Mucosa of descending colon (tissue), 3 donors: Measurements from ENCODE around the gene ARL5C. TPM values are rescaled to one million over a fixed set of nuclear protein-coding genes. Genes with fewer than 3 reads are reported as not detected.

Experiments
- ATAC-seq: fragments of 200-7000 bp; cut with Tn5 transposase; one replicate; pipeline ENCODE4 v1.9.1; 2020; ENCODE audit warnings: mild to moderate bottlenecking, moderate library complexity
- DNase-seq, 3 donors: peaks; one replicate each; pipeline ENCODE4 v3.0.0-alpha.2; 2020
- H3K36me3 ChIP-seq: fragments of 200-600 bp; one replicate; pipeline ENCODE4 v1.8.0; 2021; ENCODE audit warnings: low read depth, mild to moderate bottlenecking
- H3K4me1 ChIP-seq: fragments of 200-600 bp; one replicate; pipeline ENCODE4 v1.8.0; 2021; ENCODE audit warnings: low read depth, mild to moderate bottlenecking
- H3K4me3 ChIP-seq: fragments of 200-600 bp; one replicate; pipeline ENCODE4 v1.8.0; 2021; ENCODE audit warnings: mild to moderate bottlenecking
- H3K9me3 ChIP-seq: fragments of 200-600 bp; one replicate; pipeline ENCODE4 v1.8.0; 2021; ENCODE audit warnings: mild to moderate bottlenecking
- intact Hi-C, 2 donors: fragments of 100-400 bp; cut with DNase I in 1 of 2; cut with micrococcal nuclease in 1 of 2; formaldehyde crosslinking; loops; one replicate each; pipeline versions ENCODE4 v1.11.0 to v1.11.1; 2022; cut with DNase I, micrococcal nuclease
- total RNA-seq, 3 donors: library from RNA; stranded (reverse); fragmentation: NEBNext Ultra II Directional in 2 of 3; extraction: Animal tissue kit (Norgen Biotek cat#: 25700) in 2 of 3; gene quantifications; one replicate each; pipeline versions ENCODE4 v1.2.1 to v1.2.4, GENCODE V29; 2021 to 2023
- TF ChIP-seq, protein P1 (sequence below): fragments of 200-600 bp; IDR thresholded peaks from one replicate; pipeline ENCODE4 v1.8.0; 2022; ENCODE audit warnings: antibody characterized with exemption, mild to moderate bottlenecking
- donor health status: DM: no; HTN: no; CAD: no; lungs with moderate emphysema.
- donor health status: DM: no; HTN: no; CAD: no.
- donor health status: DM: no; HTN: yes; CAD: no.

ARL5C gene
- total RNA-seq, 3 donors from 2014 or later = not detected

DNA sequence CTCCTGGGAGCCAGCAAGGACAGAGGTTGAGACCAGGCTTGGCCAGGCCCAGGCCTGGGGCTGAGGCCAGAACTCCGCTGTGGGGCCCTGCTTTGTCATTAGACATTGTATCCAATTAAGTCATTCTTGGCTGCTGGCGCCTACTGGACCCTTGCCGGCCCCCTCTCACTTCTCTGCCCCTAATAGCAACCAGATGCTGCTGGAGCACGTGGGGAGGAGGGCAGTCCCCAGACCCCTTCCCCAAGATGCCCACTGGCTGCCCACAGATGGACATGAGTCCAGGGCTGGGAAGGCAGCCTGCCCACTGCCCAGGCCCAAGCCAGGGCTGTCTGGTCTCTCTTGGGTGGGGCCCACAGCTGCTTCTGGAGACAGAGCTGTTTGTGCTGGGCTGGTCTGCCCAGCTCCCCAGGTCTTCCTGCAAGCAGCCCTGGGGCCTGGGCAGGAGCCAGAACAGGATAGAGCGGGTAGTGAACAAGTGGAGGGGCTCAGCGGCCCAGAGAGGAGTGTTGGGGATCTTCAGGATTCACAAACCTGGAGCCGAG, 22.3 kb downstream of the ARL5C start:
- no peak for DNase-seq

DNA sequence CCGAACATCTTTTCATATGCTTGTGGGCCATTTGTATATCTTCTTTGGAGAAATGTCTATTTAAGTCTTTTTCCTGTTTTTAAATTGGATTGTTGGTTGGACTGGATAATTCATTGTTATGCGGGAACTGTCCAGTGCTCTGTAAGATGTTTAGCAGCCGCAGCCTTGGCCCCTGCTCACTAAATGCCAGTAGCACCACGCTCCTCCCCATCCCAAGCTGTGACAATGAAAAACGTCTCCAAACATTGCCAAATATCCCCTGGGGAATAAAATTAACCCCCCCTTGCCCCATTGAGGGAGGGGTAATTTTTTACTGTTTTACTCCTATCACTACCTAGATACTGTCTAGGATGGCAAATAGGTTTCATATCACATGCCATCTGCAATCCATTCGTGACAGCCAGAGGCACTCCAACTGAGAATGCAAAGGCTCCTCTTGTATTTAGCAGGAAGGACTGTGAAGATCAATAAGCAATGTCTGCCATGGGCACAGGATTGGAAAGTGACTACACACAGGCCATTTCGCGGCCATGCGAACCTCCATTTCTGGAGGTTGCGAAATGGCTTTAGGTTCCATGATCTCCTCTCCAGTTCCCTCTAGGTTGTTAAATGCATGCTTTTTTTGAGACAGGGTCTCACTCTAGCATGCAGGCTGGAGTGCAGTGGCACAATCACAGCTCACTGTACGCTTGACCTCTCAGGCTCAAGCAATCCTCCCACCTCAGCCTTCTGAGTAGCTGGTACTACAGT, 23.9 kb downstream of the ARL5C start:
- H3K4me3 ChIP-seq = no peak overlapping the region
- TF ChIP-seq, protein P1, sequence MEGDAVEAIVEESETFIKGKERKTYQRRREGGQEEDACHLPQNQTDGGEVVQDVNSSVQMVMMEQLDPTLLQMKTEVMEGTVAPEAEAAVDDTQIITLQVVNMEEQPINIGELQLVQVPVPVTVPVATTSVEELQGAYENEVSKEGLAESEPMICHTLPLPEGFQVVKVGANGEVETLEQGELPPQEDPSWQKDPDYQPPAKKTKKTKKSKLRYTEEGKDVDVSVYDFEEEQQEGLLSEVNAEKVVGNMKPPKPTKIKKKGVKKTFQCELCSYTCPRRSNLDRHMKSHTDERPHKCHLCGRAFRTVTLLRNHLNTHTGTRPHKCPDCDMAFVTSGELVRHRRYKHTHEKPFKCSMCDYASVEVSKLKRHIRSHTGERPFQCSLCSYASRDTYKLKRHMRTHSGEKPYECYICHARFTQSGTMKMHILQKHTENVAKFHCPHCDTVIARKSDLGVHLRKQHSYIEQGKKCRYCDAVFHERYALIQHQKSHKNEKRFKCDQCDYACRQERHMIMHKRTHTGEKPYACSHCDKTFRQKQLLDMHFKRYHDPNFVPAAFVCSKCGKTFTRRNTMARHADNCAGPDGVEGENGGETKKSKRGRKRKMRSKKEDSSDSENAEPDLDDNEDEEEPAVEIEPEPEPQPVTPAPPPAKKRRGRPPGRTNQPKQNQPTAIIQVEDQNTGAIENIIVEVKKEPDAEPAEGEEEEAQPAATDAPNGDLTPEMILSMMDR = no peak
- ATAC-seq (no peak), DNase-seq (no peak)
- H3K36me3 ChIP-seq = no peaks in the 10 kb centered on the region
- no peaks in the 10 kb centered on the region for H3K4me1 ChIP-seq
- H3K9me3 ChIP-seq = no peaks in the 10 kb centered on the region
- intact Hi-C loops = loop anchor here in 1 of 2 donors (10.0 kb wide), 1 partner anchor 157 kb away; no protein-coding TSS in a partner anchor

More for the DNA sequence above, 22.3 kb downstream of the ARL5C start:
- no peaks in the 10 kb centered on the region for H3K9me3 ChIP-seq
- ATAC-seq = peak; percentile 22
- H3K36me3 ChIP-seq = no peaks in the 10 kb centered on the region
- H3K4me3 ChIP-seq = no peak overlapping the region
- no peaks in the 10 kb centered on the region for H3K4me1 ChIP-seq
- TF ChIP-seq, protein P1 = no peak
- intact Hi-C loops = loop anchor here in 1 of 2 donors (10.0 kb wide), 1 partner anchor 159 kb away; no protein-coding TSS in a partner anchor

DNA sequence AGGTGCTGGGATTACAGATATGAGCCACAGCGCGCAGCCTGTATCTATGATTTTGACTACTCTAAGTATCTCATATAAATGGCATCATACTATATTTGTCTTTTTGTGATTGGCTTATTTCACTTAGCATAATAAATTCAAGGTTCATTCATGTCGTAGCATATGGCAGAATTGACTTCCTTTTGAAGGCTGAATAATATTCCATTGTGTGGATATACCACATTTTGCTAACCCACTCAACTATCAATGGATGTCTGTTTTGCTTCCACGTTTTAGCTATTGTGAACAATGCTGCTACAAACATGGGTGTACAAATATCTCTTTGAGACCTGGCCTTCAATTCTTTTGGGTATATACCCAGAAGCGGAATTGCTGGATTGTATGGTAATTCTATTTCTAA, 24.7 kb downstream of the ARL5C start:
- Histone ChIP-seq H3K4me3 (no peak overlapping the region), H3K36me3 (no peaks in the 10 kb centered on the region), H3K4me1 (no peaks in the 10 kb centered on the region), H3K9me3 (no peaks in the 10 kb centered on the region)
- TF ChIP-seq, protein P1 = no peak
- intact Hi-C loops = loop anchor here in 1 of 2 donors (10.0 kb wide), 1 partner anchor 156 kb away; no protein-coding TSS in a partner anchor
- no peak for DNase-seq
- no peak for ATAC-seq

DNA sequence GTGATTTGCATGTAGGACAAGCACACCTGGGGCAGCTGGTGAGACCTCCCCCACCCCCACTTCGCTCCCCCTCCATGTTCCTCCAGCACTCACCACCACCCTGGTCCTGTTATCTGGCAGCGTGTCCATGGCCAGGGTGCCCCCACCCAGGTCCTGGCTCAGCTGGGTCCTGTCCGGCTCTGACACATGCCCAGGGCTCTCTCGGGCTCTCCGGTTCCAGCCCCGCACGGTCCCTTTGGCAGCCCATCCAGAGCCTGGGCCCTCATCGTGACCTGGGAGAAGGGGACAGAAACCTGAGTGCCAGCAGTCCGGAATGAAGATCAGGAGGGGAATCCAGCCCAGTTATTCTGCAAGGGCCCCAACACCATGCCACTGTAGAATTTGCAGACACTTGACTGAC, 26.4 kb downstream of the ARL5C start:
- intact Hi-C loops = no loop called here
- ATAC-seq (no peak), DNase-seq (no peak)
- Histone ChIP-seq H3K4me1 (no peaks in the 10 kb centered on the region), H3K36me3 (no peaks in the 10 kb centered on the region), H3K4me3 (no peak overlapping the region), H3K9me3 (no peaks in the 10 kb centered on the region)
- TF ChIP-seq, protein P1 = no peak

DNA sequence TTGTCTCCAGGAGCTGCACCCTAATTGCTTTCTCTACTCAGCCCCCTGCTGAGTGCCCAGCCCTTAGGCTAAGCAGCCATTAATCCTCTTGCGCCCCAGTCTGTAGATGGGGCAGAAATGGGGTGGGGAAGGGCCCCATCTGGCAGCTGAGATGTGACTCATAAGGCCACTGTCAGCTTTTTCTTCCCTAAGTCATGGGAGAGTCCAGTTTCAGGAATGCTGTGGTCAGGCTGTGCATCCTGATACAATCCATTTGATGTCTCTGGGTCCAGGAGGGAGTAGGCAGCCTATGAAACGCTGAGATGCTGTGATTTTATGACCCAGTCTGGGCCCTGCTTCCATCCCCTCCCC, 26.8 kb downstream of the ARL5C start:
- peak; percentile 15 for ATAC-seq
- DNase-seq = no peak
- Histone ChIP-seq H3K4me3 (no peak overlapping the region), H3K9me3 (no peaks in the 10 kb centered on the region), H3K36me3 (no peaks in the 10 kb centered on the region), H3K4me1 (no peaks in the 10 kb centered on the region)
- intact Hi-C loops = no loop called here
- TF ChIP-seq, protein P1 = no peak
